Liver (tissue), 9 donors: ENCODE measurements around the gene WWC1. TPM values are rescaled to one million over a fixed set of nuclear protein-coding genes. Genes with fewer than 3 reads are reported as not detected.

Source experiments
- DNase-seq: peaks from one replicate; pipeline ENCODE4 v3.0.0-alpha.2; 2017; ENCODE audit warnings: low spot score
- H3K27ac ChIP-seq, 2 donors: one replicate each; pipeline ENCODE4 v1.7.0; 2013; ENCODE audit warnings: inconsistent platforms in 2 of 2, low read length in 2 of 2, control low read depth in 1 of 2, low read depth in 1 of 2, mild to moderate bottlenecking in 1 of 2
- H3K27me3 ChIP-seq, 4 donors: one replicate each; pipeline versions ENCODE4 v1.6.1 to v1.7.0; 2013; ENCODE audit warnings: low read length in 3 of 4, inconsistent platforms in 1 of 4, mild to moderate bottlenecking in 1 of 4, moderate library complexity in 1 of 4; ENCODE audit not compliant: control insufficient read depth in 4 of 4, insufficient read depth in 4 of 4
- H3K36me3 ChIP-seq, 4 donors: one replicate each; pipeline versions ENCODE4 v1.6.1 to v1.7.0; 2013; ENCODE audit warnings: low read length in 3 of 4, mild to moderate bottlenecking in 3 of 4, low read depth in 1 of 4, moderate library complexity in 1 of 4; ENCODE audit not compliant: control insufficient read depth in 4 of 4, insufficient read depth in 3 of 4
- H3K4me1 ChIP-seq, 4 donors: one replicate each; pipeline versions ENCODE4 v1.6.1 to v1.7.0; 2013; ENCODE audit warnings: low read length in 3 of 4, mild to moderate bottlenecking in 3 of 4, moderate library complexity in 1 of 4; ENCODE audit not compliant: control insufficient read depth in 4 of 4, insufficient read depth in 4 of 4
- H3K4me3 ChIP-seq, 3 donors: one replicate each; pipeline versions ENCODE4 v1.6.1 to v1.7.0; 2013; ENCODE audit warnings: low read length in 3 of 3, control low read depth in 1 of 3, low read depth in 1 of 3, mild to moderate bottlenecking in 1 of 3
- H3K9ac ChIP-seq, 2 donors: one replicate each; pipeline ENCODE4 v1.7.0; 2013; ENCODE audit warnings: low read length in 2 of 2, mild to moderate bottlenecking in 2 of 2, moderate library complexity in 2 of 2, control low read depth in 1 of 2, low read depth in 1 of 2
- H3K9me3 ChIP-seq, 4 donors: one replicate each; pipeline versions ENCODE4 v1.6.1 to v1.7.0; 2013; ENCODE audit warnings: low read length in 3 of 4; ENCODE audit not compliant: control insufficient read depth in 4 of 4
- EGR1 ChIP-seq, 2 donors: IDR thresholded peaks; 2 replicates each; pipeline ENCODE4 v1.6.1; 2016 to 2018; ENCODE audit warnings: antibody characterized with exemption in 2 of 2, low read depth in 2 of 2
- FOXA1 ChIP-seq: IDR thresholded peaks from 2 replicates; pipeline ENCODE4 v1.6.1; 2016; ENCODE audit warnings: antibody characterized with exemption
- FOXA2 ChIP-seq: IDR thresholded peaks from 2 replicates; pipeline ENCODE4 v1.6.1; 2016; ENCODE audit warnings: antibody characterized with exemption
- GABPA ChIP-seq, 2 donors: IDR thresholded peaks in 1 of 2; conservative IDR thresholded peaks in 1 of 2; 2 replicates each; pipeline ENCODE4 v1.6.1; 2016; ENCODE audit warnings: antibody characterized with exemption in 2 of 2, mild to moderate bottlenecking in 1 of 2, moderate library complexity in 1 of 2
- HNF4A ChIP-seq, 2 donors: conservative IDR thresholded peaks; 2 replicates each; pipeline ENCODE4 v1.6.1; 2016; ENCODE audit warnings: antibody characterized with exemption in 2 of 2, mild to moderate bottlenecking in 2 of 2
- HNF4G ChIP-seq: IDR thresholded peaks from 2 replicates; pipeline ENCODE4 v1.6.1; 2016; ENCODE audit warnings: antibody characterized with exemption
- JUND ChIP-seq, 2 donors: IDR thresholded peaks; 2 replicates each; pipeline ENCODE4 v1.6.1; 2016; ENCODE audit warnings: antibody characterized with exemption in 2 of 2
- NR2F2 ChIP-seq: IDR thresholded peaks from 2 replicates; pipeline ENCODE4 v1.6.1; 2016; ENCODE audit warnings: antibody characterized with exemption
- RAD21 ChIP-seq, 2 donors: IDR thresholded peaks; 2 replicates each; pipeline ENCODE4 v1.6.1; 2016; ENCODE audit warnings: antibody characterized with exemption in 2 of 2, mild to moderate bottlenecking in 2 of 2
- REST ChIP-seq: IDR thresholded peaks from 2 replicates; pipeline ENCODE4 v1.6.1; 2016; ENCODE audit warnings: antibody characterized with exemption, mild to moderate bottlenecking
- RXRA ChIP-seq, 2 donors: IDR thresholded peaks; 2 replicates each; pipeline ENCODE4 v1.6.1; 2017 to 2018; ENCODE audit warnings: antibody characterized with exemption in 2 of 2, mild to moderate bottlenecking in 1 of 2
- SP1 ChIP-seq: IDR thresholded peaks from 2 replicates; pipeline ENCODE4 v1.6.1; 2018; ENCODE audit warnings: antibody characterized with exemption, mild to moderate bottlenecking
- TAF1 ChIP-seq: conservative IDR thresholded peaks from 2 replicates; pipeline ENCODE4 v1.6.1; 2016; ENCODE audit warnings: antibody characterized with exemption, mild to moderate bottlenecking
- WGBS: extraction: QIAGEN DNeasy Blood & Tissue Kit; methylation state at CpG from one replicate; pipeline ENCODE4 v1.1.7; 2013; 5-methylcytosine and 5-hydroxymethylcytosine counted together
- polyA plus RNA-seq, 2 donors: library from polyadenylated mRNA; stranded (reverse) in 1 of 2; unstranded in 1 of 2; fragments of 200-250 nt in 1 of 2; fragments of >200 nt in 1 of 2; fragmentation: Nextera tagmentation in 1 of 2; extraction: Ambion mirVana in 1 of 2; gene quantifications; one replicate each; pipeline versions ENCODE4 v1.2.1 to v1.2.3, GENCODE V29; 2013 to 2015
- total RNA-seq, 2 donors: library from RNA; depleted of rRNA; stranded (reverse); fragments of >200 nt; gene quantifications; one replicate each; pipeline ENCODE4 v1.2.3, GENCODE V29; 2014
- TF ChIP-seq, protein P1 (sequence below): fragments of 150-350 bp; IDR thresholded peaks from 2 replicates; pipeline ENCODE4 v1.5.1; 2017; ENCODE audit warnings: improper control_type of control experiment, low read depth, low read length; ENCODE audit not compliant: missing input control
- TF ChIP-seq, protein P2 (sequence below): IDR thresholded peaks from 2 replicates; pipeline ENCODE4 v1.6.1; 2016; ENCODE audit warnings: antibody characterized with exemption
- TF ChIP-seq, protein P3 (sequence below): IDR thresholded peaks from 2 replicates; pipeline ENCODE4 v1.6.1; 2016; ENCODE audit warnings: antibody characterized with exemption
- TF ChIP-seq, protein P4 (sequence below): IDR thresholded peaks from 2 replicates; pipeline ENCODE4 v1.6.1; 2016; ENCODE audit warnings: antibody characterized with exemption
- donor health status: healthy.
- donor health status: healthy.
- donor health status: healthy.
- donor health status: healthy.
- donor health status: healthy.

The WWC1 gene
- total and polyA plus RNA-seq, 4 donors, result 5.9 to 25.1 (median 14.8) TPM

DNA sequence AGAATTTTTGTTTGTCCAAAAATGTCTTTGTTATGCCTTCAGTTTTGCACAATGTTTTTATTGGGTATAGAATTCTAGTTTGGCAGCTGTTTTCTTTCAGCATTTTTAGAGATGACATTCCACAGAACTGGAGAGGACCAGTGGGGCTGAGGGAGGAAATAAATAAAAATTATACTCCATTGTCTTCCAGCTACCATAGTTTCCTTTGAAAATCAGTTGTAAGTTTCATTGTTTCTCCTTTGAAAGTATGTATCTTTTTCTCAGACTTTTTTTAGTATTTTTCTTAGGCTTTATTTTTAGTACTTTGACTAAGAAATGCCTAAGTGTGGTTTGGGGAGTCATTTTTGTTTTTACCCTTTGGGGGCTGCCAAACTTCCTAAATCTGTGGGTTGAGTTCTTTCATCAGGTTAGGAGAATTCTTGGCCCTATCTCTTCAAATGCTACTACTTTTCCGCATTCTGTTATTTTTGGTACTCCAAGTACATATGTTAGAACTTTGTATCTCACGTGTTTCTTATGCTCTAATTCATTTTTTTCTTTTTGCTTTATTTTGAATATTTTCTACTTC is 222.5 kb downstream of the WWC1 start:
- no peak for TF ChIP-seq TAF1
- TF ChIP-seq, protein P1, sequence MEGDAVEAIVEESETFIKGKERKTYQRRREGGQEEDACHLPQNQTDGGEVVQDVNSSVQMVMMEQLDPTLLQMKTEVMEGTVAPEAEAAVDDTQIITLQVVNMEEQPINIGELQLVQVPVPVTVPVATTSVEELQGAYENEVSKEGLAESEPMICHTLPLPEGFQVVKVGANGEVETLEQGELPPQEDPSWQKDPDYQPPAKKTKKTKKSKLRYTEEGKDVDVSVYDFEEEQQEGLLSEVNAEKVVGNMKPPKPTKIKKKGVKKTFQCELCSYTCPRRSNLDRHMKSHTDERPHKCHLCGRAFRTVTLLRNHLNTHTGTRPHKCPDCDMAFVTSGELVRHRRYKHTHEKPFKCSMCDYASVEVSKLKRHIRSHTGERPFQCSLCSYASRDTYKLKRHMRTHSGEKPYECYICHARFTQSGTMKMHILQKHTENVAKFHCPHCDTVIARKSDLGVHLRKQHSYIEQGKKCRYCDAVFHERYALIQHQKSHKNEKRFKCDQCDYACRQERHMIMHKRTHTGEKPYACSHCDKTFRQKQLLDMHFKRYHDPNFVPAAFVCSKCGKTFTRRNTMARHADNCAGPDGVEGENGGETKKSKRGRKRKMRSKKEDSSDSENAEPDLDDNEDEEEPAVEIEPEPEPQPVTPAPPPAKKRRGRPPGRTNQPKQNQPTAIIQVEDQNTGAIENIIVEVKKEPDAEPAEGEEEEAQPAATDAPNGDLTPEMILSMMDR, result no peak
- TF ChIP-seq RXRA (IDR thresholded peaks at IDR 0.05), result no peak
- TF ChIP-seq, protein P2, sequence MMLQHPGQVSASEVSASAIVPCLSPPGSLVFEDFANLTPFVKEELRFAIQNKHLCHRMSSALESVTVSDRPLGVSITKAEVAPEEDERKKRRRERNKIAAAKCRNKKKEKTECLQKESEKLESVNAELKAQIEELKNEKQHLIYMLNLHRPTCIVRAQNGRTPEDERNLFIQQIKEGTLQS, result no peak
- no peak for TF ChIP-seq JUND (IDR thresholded peaks at IDR 0.05)
- no peak for TF ChIP-seq NR2F2
- TF ChIP-seq FOXA2, result no peak
- no peak for TF ChIP-seq SP1
- TF ChIP-seq EGR1 (IDR thresholded peaks at IDR 0.05; ENCODE audit: low read depth in 2 of 2), result no peak
- TF ChIP-seq HNF4G, result no peak
- no peak for TF ChIP-seq GABPA (IDR thresholded peaks at IDR 0.05 in 1 of 2, conservative IDR thresholded peaks at IDR 0.05 in 1 of 2)
- no peak for TF ChIP-seq HNF4A (conservative IDR thresholded peaks at IDR 0.05)
- TF ChIP-seq, protein P3, sequence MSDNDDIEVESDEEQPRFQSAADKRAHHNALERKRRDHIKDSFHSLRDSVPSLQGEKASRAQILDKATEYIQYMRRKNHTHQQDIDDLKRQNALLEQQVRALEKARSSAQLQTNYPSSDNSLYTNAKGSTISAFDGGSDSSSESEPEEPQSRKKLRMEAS, result no peak
- TF ChIP-seq RAD21 (IDR thresholded peaks at IDR 0.05), result no peak
- no peak for TF ChIP-seq FOXA1
- TF ChIP-seq, protein P4, sequence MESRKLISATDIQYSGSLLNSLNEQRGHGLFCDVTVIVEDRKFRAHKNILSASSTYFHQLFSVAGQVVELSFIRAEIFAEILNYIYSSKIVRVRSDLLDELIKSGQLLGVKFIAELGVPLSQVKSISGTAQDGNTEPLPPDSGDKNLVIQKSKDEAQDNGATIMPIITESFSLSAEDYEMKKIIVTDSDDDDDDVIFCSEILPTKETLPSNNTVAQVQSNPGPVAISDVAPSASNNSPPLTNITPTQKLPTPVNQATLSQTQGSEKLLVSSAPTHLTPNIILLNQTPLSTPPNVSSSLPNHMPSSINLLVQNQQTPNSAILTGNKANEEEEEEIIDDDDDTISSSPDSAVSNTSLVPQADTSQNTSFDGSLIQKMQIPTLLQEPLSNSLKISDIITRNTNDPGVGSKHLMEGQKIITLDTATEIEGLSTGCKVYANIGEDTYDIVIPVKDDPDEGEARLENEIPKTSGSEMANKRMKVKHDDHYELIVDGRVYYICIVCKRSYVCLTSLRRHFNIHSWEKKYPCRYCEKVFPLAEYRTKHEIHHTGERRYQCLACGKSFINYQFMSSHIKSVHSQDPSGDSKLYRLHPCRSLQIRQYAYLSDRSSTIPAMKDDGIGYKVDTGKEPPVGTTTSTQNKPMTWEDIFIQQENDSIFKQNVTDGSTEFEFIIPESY, result no peak
- no peak for TF ChIP-seq REST
- 100% methylated on average over 2 of the region's 2 CpGs for WGBS
- H3K4me3 ChIP-seq, result no peak overlapping the region
- H3K4me1 ChIP-seq, result no peaks in the 10 kb centered on the region
- no peak overlapping the region for H3K9ac ChIP-seq
- no peaks in the 10 kb centered on the region for H3K27me3 ChIP-seq
- peaks cover 0 to 4% (median under 1%) of the 10 kb centered on the region in 4 donors for H3K9me3 ChIP-seq
- no peak for DNase-seq
- H3K27ac ChIP-seq, result no peak overlapping the region
- H3K36me3 ChIP-seq, result peaks cover 16 to 88% (median 75%) of the 10 kb centered on the region in 4 donors

Other genes starting within 250 kb of the WWC1 start
- 10 to 100 TPM; 35.2 to 42.5 TPM for gene RARS1, start 194.8 kb downstream of the WWC1 start, total RNA-seq
- 10 to 100 TPM; 16.5 to 25.1 TPM for gene RARS1, start 194.8 kb downstream of the WWC1 start, polyA plus RNA-seq
- under 1 TPM; 0.17 to 0.42 TPM for gene FBLL1, start 237.7 kb downstream of the WWC1 start, total RNA-seq
- under 1 TPM in 1 of 2 donors, not detected in 1; 0.05 TPM for gene FBLL1, start 237.7 kb downstream of the WWC1 start, polyA plus RNA-seq